Ishikawa (cell line): ENCODE measurements around the gene POGLUT2.

Experiments
- CEBPB ChIP-seq: IDR thresholded peaks from 2 replicates; pipeline ENCODE4 v1.6.1; 2012
- CREB1 ChIP-seq: IDR thresholded peaks from 2 replicates; pipeline ENCODE4 v1.6.1; 2012; ENCODE audit warnings: low read depth
- EGR1 ChIP-seq: IDR thresholded peaks from 2 replicates; pipeline ENCODE4 v1.6.1; 2012
- EP300 ChIP-seq: IDR thresholded peaks from 2 replicates; pipeline ENCODE4 v1.6.1; 2012; ENCODE audit warnings: borderline replicate concordance
- NFIC ChIP-seq: IDR thresholded peaks from 2 replicates; pipeline ENCODE4 v1.6.1; 2012
- RAD21 ChIP-seq: IDR thresholded peaks from 2 replicates; pipeline ENCODE4 v1.6.1; 2012; ENCODE audit warnings: low read depth
- TAF1 ChIP-seq: IDR thresholded peaks from 2 replicates; pipeline ENCODE4 v1.6.1; 2012; ENCODE audit warnings: low read depth, mild to moderate bottlenecking
- TCF12 ChIP-seq: IDR thresholded peaks from 2 replicates; pipeline ENCODE4 v1.6.1; 2012; ENCODE audit warnings: low read depth
- TEAD4 ChIP-seq: IDR thresholded peaks from 2 replicates; pipeline ENCODE4 v1.6.1; 2012
- YY1 ChIP-seq: IDR thresholded peaks from 2 replicates; pipeline ENCODE4 v1.6.1; 2012; ENCODE audit warnings: low read depth
- TF ChIP-seq, protein P1 (sequence below): IDR thresholded peaks from 2 replicates; pipeline ENCODE4 v1.6.1; 2012; ENCODE audit warnings: low read depth, mild to moderate bottlenecking
- TF ChIP-seq, protein P2 (sequence below): IDR thresholded peaks from 2 replicates; pipeline ENCODE4 v1.6.1; 2012

DNA sequence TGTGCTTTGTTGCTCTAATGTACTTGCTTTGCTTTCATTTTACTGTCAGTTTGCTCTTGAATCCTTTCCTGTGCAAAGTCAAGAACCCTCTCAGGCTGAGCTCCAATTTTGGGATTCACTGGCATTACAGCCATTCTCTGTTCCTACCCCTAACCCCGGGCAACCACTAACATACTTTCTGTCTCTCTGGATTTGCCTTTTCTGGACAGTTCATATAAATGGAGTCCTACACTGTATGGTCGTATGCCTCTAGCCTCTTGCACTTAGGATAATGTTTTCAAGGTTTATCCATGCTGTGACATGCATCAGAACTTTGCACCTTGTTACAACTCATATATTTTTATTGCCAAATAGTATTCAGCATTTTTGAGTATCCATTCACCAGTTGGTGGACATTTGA lies 22.5 kb downstream of the POGLUT2 start:
- TF ChIP-seq EGR1 (no peak), YY1 (no peak), TEAD4 (no peak), CREB1 (no peak), NFIC (no peak), TCF12 (no peak), CEBPB (no peak), EP300 (no peak), TAF1 (no peak), RAD21 (no peak)
- TF ChIP-seq, protein P1, sequence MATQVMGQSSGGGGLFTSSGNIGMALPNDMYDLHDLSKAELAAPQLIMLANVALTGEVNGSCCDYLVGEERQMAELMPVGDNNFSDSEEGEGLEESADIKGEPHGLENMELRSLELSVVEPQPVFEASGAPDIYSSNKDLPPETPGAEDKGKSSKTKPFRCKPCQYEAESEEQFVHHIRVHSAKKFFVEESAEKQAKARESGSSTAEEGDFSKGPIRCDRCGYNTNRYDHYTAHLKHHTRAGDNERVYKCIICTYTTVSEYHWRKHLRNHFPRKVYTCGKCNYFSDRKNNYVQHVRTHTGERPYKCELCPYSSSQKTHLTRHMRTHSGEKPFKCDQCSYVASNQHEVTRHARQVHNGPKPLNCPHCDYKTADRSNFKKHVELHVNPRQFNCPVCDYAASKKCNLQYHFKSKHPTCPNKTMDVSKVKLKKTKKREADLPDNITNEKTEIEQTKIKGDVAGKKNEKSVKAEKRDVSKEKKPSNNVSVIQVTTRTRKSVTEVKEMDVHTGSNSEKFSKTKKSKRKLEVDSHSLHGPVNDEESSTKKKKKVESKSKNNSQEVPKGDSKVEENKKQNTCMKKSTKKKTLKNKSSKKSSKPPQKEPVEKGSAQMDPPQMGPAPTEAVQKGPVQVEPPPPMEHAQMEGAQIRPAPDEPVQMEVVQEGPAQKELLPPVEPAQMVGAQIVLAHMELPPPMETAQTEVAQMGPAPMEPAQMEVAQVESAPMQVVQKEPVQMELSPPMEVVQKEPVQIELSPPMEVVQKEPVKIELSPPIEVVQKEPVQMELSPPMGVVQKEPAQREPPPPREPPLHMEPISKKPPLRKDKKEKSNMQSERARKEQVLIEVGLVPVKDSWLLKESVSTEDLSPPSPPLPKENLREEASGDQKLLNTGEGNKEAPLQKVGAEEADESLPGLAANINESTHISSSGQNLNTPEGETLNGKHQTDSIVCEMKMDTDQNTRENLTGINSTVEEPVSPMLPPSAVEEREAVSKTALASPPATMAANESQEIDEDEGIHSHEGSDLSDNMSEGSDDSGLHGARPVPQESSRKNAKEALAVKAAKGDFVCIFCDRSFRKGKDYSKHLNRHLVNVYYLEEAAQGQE = no peak
- TF ChIP-seq, protein P2, sequence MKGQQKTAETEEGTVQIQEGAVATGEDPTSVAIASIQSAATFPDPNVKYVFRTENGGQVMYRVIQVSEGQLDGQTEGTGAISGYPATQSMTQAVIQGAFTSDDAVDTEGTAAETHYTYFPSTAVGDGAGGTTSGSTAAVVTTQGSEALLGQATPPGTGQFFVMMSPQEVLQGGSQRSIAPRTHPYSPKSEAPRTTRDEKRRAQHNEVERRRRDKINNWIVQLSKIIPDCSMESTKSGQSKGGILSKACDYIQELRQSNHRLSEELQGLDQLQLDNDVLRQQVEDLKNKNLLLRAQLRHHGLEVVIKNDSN = no peak
